ENCODE data around the gene ANKZF1. TPM values are rescaled to one million over a fixed set of nuclear protein-coding genes. Genes with fewer than 3 reads are reported as not detected.

ANKZF1 gene
- total RNA-seq, 6 experiments from 2014 or later = 19.3 to 27.8 (median 24.5) TPM

DNA sequence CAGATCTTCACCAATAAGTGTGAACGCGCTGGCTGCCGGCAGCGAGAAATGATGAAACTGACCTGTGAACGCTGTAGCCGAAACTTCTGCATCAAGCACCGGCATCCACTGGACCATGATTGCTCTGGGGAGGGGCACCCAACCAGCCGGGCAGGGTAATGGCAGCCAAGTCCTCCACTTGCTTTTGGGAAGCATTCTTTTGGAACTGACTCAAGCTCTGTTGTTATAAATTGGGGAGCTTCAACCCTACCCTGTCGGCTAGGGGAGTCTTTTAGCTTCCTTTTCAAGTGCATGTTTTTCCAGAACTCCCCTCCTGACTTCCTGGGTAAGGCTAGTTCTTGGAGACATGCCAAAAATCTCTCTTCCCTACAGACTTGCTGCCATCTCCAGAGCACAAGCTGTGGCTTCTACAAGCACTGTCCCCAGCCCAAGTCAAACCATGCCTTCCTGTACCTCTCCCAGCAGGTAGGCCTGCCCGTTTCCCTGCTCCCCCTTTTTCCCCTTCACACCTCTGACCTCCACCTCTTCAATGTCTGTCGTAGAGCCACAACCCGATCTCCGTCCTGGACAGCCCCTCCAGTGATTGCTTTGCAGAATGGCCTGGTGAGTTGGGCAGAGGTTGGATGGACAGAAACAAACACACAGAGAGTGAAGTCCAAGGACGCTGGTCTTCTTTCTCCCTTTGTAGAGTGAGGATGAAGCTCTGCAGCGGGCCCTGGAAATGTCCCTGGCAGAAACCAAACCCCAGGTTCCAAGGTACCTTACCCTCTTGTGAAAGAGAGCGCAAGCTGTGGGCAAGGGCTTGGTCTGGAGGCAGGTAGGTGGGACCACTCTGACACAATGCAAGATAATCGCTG, 21.5 kb upstream of the ANKZF1 start:
- H3K4me3 ChIP-seq = peak overlapping the region in 2 of 3 donors; percentile 82 to 84
- peaks cover 0 to 37% (median 5%) of the 10 kb centered on the region in 4 donors for H3K36me3 ChIP-seq
- peaks cover 0 to 24% (median 8%) of the 10 kb centered on the region in 4 donors for H3K4me1 ChIP-seq
- ATAC-seq = peak in 3 of 4 donors; percentile 4 to 8 (median 5)
- TF ChIP-seq POLR2A (IDR thresholded peaks at IDR 0.05) = no peak
- TF ChIP-seq, protein P1, sequence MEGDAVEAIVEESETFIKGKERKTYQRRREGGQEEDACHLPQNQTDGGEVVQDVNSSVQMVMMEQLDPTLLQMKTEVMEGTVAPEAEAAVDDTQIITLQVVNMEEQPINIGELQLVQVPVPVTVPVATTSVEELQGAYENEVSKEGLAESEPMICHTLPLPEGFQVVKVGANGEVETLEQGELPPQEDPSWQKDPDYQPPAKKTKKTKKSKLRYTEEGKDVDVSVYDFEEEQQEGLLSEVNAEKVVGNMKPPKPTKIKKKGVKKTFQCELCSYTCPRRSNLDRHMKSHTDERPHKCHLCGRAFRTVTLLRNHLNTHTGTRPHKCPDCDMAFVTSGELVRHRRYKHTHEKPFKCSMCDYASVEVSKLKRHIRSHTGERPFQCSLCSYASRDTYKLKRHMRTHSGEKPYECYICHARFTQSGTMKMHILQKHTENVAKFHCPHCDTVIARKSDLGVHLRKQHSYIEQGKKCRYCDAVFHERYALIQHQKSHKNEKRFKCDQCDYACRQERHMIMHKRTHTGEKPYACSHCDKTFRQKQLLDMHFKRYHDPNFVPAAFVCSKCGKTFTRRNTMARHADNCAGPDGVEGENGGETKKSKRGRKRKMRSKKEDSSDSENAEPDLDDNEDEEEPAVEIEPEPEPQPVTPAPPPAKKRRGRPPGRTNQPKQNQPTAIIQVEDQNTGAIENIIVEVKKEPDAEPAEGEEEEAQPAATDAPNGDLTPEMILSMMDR (IDR thresholded peaks at IDR 0.05) = no peak
- intact Hi-C loops (cut with DNase I) = loop anchor here in 1 of 2 donors (5.0 kb wide), 1 partner anchor 36 kb away; the partner anchor contains the start of gene SLC23A3
- DNase-seq = no peak
- 25% methylated on average over 16 of the region's 17 CpGs for WGBS (ENCODE audit: insufficient coverage, low coverage, low lambda C conversion rate, missing lambda C conversion rate)
- H3K27ac ChIP-seq = peak overlapping the region in 2 of 3 donors; percentile 93 to 95
- H3K9me3 ChIP-seq = no peaks in the 10 kb centered on the region
- no peaks in the 10 kb centered on the region for H3K27me3 ChIP-seq

GRCh38 chr2:219209236-219210195, 20.1 kb upstream of the ANKZF1 start:
- peak overlapping the region in 1 of 3 donors; percentile 95 for H3K27ac ChIP-seq
- H3K36me3 ChIP-seq = peaks cover 0 to 51% (median 5%) of the 10 kb centered on the region in 4 donors
- H3K4me3 ChIP-seq = no peak overlapping the region
- ATAC-seq = no peak
- WGBS (ENCODE audit: insufficient coverage, low coverage, low lambda C conversion rate, missing lambda C conversion rate) = 55% methylated on average over 9 of the region's 18 CpGs
- DNase-seq = no peak
- no peaks in the 10 kb centered on the region for H3K9me3 ChIP-seq
- intact Hi-C loops (cut with DNase I) = loop anchor here (5.0 kb wide), 2 partner anchors 37 to 47 kb away; partner anchors contain the start of genes NHEJ1 (in 1 of the 2) and SLC23A3 (in 1 of the 2)
- no peaks in the 10 kb centered on the region for H3K27me3 ChIP-seq
- TF ChIP-seq POLR2A (IDR thresholded peaks at IDR 0.05) = no peak
- TF ChIP-seq, protein P1 (IDR thresholded peaks at IDR 0.05) = no peak
- peaks cover 0 to 24% (median 8%) of the 10 kb centered on the region in 4 donors for H3K4me1 ChIP-seq

DNA sequence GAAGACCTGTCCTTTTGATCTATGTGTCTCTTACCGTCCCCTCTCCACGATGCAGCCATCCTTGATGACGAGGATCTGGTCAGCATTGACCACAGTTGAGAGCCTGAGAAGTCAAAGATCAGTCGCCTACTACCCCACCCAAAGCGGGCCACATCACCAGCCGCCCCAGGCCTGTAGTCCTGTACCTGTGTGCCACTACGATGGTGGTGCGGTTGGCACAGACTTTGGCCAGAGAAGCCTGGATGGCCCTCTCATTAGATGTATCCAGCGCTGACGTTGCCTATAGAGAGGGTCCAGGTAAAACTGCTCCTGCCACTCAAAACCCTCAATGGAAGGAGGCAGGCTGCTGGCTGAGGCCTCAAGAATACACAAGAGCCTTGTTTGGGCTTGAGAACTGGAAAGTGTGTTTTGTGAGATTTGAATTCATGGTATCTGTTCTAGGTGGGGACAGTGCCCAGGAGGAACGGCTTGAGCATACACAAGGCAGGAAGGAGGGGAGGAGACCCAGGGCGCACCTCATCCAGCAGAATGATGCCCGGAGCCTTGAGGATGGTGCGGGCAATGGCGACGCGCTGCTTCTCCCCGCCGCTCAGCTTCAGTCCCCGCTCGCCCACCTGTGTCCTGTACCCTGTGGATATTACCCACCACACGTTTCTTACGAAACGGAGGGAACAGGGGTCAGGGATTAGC, 19.3 kb upstream of the ANKZF1 start:
- intact Hi-C loops (cut with DNase I) = loop anchor here in 1 of 2 donors (5.0 kb wide), 1 partner anchor 48 kb away; the partner anchor contains the start of gene NHEJ1
- Histone ChIP-seq H3K36me3 (peaks cover 0 to 59% (median 5%) of the 10 kb centered on the region in 4 donors), H3K27me3 (no peaks in the 10 kb centered on the region), H3K27ac (no peak overlapping the region), H3K4me3 (no peak overlapping the region), H3K4me1 (peaks cover 0 to 24% (median 8%) of the 10 kb centered on the region in 4 donors), H3K9me3 (no peaks in the 10 kb centered on the region)
- ATAC-seq (no peak), DNase-seq (peak in 1 of 3 donors; percentile 43)
- TF ChIP-seq, protein P1 (IDR thresholded peaks at IDR 0.05) = no peak
- TF ChIP-seq POLR2A (IDR thresholded peaks at IDR 0.05) = no peak
- WGBS (ENCODE audit: insufficient coverage, low coverage, low lambda C conversion rate, missing lambda C conversion rate) = 95% methylated on average over 7 of the region's 24 CpGs

All from right lobe of liver (tissue), 6 donors.